Progenitor cell of endocrine pancreas (in vitro differentiated cells): ENCODE results near the gene SIGLEC5. TPM values are rescaled to one million over a fixed set of nuclear protein-coding genes. Genes with fewer than 3 reads are reported as not detected.
"Not testable (repeated sequence)": the region's sequence is repeated elsewhere in the genome, so short reads cannot be mapped to it uniquely, and the experiment has no call there.

Experiments used
- DNase-seq: peaks from one replicate; pipeline ENCODE4 v3.0.0; 2021; ENCODE audit warnings: low spot score; ENCODE audit not compliant: unreplicated experiment
- H3K27ac Mint-ChIP-seq: 2 replicates; pipeline ENCODE4 v1.8.0; 2021; ENCODE audit warnings: mild to moderate bottlenecking, moderate library complexity, mixed read lengths
- H3K27me3 Mint-ChIP-seq: 2 replicates; pipeline ENCODE4 v1.8.0; 2021; ENCODE audit warnings: mixed read lengths
- H3K36me3 Mint-ChIP-seq: 2 replicates; pipeline ENCODE4 v1.8.0; 2022; ENCODE audit warnings: mixed read lengths; ENCODE audit not compliant: insufficient read depth
- H3K4me1 Mint-ChIP-seq: 2 replicates; pipeline ENCODE4 v1.8.0; 2021; ENCODE audit warnings: low read depth, mixed read lengths
- H3K4me3 Mint-ChIP-seq: 2 replicates; pipeline ENCODE4 v1.8.0; 2021; ENCODE audit warnings: low read depth, mild to moderate bottlenecking, moderate library complexity, mixed read lengths
- H3K9me3 Mint-ChIP-seq: 2 replicates; pipeline ENCODE4 v1.8.0; 2021; ENCODE audit warnings: low read depth, mixed read lengths
- long read RNA-seq: library from polyadenylated mRNA; unstranded; transcript quantifications from one replicate; pipeline ENCODE4 v2.0.0, GENCODE V29; 2020
- total RNA-seq: library from RNA; stranded (reverse); gene quantifications from 2 replicates; pipeline ENCODE4 v1.2.1, GENCODE V29; 2021
- TF ChIP-seq, protein P1 (sequence below): fragments of 200-600 bp; sonication (generic); IDR thresholded peaks from one replicate; pipeline ENCODE4 v1.5.0; 2021; ENCODE audit warnings: antibody characterized with exemption, mild to moderate bottlenecking; ENCODE audit not compliant: unreplicated experiment

The SIGLEC5 gene, protein sequence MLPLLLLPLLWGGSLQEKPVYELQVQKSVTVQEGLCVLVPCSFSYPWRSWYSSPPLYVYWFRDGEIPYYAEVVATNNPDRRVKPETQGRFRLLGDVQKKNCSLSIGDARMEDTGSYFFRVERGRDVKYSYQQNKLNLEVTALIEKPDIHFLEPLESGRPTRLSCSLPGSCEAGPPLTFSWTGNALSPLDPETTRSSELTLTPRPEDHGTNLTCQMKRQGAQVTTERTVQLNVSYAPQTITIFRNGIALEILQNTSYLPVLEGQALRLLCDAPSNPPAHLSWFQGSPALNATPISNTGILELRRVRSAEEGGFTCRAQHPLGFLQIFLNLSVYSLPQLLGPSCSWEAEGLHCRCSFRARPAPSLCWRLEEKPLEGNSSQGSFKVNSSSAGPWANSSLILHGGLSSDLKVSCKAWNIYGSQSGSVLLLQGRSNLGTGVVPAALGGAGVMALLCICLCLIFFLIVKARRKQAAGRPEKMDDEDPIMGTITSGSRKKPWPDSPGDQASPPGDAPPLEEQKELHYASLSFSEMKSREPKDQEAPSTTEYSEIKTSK
- not detected in 2 replicates for total RNA-seq
- long read RNA-seq, result 0 reads

DNA sequence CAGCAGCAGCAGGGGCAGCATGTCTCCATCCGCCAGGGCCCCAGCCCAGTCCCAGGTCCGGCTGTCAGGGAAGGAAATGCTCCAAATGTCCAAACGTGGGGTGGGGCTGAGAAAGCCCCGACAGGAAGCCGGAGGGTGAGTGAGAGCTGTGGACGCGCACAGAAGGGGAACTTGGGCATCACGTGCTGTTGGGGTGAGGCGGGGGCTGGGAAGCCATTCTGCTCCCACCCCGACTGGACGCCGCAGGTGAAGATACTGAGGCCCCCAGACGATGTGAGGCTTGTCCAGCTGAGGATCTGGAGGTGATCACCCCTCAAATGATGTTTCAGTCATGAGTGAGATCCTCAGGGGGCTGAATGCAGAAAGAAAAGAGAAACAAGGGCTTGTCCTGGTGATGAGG lies at the start of gene SIGLEC5:
SIGLEC5 (minus strand) TSS at position 87 of the 400 bp plus-strand sequence; CDS start at position 21, 66 bp downstream.
- not testable (repeated sequence) for H3K9me3 Mint-ChIP-seq, H3K4me1 Mint-ChIP-seq, H3K36me3 Mint-ChIP-seq, DNase-seq, H3K4me3 Mint-ChIP-seq, H3K27ac Mint-ChIP-seq
- H3K27me3 Mint-ChIP-seq, result peaks cover 17% of the 10 kb centered on the region

DNA sequence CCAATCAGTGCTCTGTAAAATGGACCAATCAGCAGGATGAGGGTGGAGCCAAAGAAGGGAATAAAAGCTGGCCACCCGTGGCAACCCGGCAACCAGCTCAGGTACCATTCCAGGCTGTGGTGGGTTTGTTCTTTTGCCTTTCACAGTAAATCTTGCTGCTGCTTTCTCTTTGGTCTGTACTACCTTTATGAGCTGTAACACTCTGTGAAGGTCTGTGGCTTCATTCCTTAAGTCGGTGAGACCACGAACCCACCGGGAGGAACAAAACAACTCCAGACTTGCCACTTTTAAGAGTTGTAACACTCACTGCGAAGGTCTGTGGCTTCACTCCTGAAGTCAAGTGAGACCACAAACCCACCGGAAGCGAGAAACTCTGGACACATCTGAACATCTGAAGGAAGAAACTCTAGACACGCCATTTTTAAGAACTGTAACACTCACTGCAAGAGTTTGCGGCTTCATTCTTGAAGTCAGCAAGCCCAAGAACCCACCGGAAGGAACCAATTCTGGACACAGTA lies 46.4 kb upstream of the SIGLEC5 start:
- H3K9me3 Mint-ChIP-seq, result no peaks in the 10 kb centered on the region
- TF ChIP-seq, protein P1, sequence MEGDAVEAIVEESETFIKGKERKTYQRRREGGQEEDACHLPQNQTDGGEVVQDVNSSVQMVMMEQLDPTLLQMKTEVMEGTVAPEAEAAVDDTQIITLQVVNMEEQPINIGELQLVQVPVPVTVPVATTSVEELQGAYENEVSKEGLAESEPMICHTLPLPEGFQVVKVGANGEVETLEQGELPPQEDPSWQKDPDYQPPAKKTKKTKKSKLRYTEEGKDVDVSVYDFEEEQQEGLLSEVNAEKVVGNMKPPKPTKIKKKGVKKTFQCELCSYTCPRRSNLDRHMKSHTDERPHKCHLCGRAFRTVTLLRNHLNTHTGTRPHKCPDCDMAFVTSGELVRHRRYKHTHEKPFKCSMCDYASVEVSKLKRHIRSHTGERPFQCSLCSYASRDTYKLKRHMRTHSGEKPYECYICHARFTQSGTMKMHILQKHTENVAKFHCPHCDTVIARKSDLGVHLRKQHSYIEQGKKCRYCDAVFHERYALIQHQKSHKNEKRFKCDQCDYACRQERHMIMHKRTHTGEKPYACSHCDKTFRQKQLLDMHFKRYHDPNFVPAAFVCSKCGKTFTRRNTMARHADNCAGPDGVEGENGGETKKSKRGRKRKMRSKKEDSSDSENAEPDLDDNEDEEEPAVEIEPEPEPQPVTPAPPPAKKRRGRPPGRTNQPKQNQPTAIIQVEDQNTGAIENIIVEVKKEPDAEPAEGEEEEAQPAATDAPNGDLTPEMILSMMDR, result no peak
- no peak overlapping the region for H3K27ac Mint-ChIP-seq
- peaks cover 32% of the 10 kb centered on the region for H3K27me3 Mint-ChIP-seq
- DNase-seq, result no peak
- no peak overlapping the region for H3K4me3 Mint-ChIP-seq
- H3K36me3 Mint-ChIP-seq, result no peaks in the 10 kb centered on the region
- no peaks in the 10 kb centered on the region for H3K4me1 Mint-ChIP-seq

DNA sequence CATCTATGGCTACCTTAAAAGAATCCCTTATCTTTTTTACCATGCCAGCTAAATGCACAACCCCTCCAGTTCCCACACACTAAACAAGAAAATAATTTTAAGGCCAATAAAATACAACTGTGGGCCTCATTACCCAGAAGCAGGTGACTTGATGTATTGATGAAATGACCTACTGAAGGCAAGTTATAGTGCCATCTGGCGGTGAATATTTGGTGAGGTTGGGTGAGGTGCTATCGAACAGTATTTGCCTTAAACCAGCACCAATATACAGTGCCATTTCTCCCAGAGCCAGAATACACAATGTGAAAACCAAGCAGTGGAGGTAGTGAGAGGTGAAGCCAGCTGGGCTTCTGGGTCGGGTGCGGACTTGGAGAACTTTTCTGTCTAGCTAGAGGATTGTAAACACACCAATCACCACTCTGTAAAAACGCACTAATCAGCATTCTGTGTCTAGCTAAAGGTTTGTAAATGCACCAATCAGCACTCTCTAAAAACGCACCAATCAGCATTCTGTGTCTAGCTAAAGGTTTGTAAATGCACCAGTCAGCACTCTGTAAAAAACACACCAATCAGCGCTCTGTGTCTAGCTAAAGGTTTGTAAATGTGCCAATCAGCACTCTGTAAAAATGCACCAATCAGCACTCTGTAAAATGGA lies 45.8 kb upstream of the SIGLEC5 start:
- H3K9me3 Mint-ChIP-seq, H3K4me3 Mint-ChIP-seq, H3K27ac Mint-ChIP-seq, H3K4me1 Mint-ChIP-seq, DNase-seq, H3K36me3 Mint-ChIP-seq: not testable (repeated sequence)
- TF ChIP-seq, protein P1, result peak; percentile 45
- peaks cover 31% of the 10 kb centered on the region for H3K27me3 Mint-ChIP-seq

DNA sequence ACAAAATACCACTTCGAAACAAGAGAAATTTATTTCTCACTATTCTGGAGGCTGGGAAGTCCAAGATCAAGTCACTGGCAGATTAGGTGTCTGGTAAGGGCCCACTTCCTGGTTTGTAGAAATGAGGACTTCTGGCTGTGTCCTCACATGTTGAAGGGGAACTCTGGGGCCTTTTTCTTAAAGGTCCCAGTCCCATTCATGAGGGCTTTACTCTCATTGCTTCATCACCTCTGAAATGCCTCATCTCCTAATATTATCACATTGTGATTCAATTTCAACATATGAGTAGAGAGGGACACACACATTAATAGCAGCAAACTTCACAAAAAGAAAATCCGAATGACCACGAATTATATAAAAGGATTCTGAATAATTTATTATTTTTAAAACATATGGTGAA lies 38.0 kb upstream of the SIGLEC5 start:
- Mint-ChIP-seq H3K27ac (no peak overlapping the region), H3K9me3 (no peaks in the 10 kb centered on the region), H3K4me3 (no peak overlapping the region), H3K36me3 (no peaks in the 10 kb centered on the region), H3K27me3 (peaks cover 30% of the 10 kb centered on the region), H3K4me1 (no peaks in the 10 kb centered on the region)
- TF ChIP-seq, protein P1, result no peak
- no peak for DNase-seq

DNA sequence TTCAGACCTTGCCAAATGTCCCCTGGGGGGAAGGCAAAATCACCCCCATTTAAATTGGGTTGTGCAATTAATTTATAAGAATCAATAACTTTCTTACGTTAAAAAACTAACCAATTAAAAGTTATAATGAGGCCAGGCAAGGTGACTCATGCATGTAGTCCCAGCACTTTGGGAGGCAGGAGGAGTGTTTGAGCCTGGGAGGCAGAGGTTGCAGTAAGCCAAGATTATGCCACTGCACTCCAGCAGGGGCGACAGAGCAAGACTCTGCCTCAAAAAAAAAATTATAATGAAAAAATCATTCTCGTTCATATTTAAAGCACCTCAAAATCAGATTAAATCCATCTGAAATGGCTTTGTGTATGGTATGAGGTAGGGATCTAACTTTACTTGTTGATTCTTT lies 34.8 kb upstream of the SIGLEC5 start:
- no peak for DNase-seq

More for the DNA sequence above, 34.8 kb upstream of the SIGLEC5 start:
- Mint-ChIP-seq H3K4me3 (no peak overlapping the region), H3K27ac (no peak overlapping the region), H3K36me3 (no peaks in the 10 kb centered on the region), H3K4me1 (no peaks in the 10 kb centered on the region), H3K9me3 (no peaks in the 10 kb centered on the region), H3K27me3 (peaks cover 50% of the 10 kb centered on the region)
- TF ChIP-seq, protein P1, result peak; percentile 20
